PFSK-1 (cell line): ENCODE results near the gene MRPL39.

Source experiments
- FOXP2 ChIP-seq: optimal IDR thresholded peaks from 2 replicates; pipeline ENCODE3; 2011; ENCODE audit warnings: borderline replicate concordance, control low read depth, inconsistent platforms; ENCODE audit not compliant: insufficient read depth; ENCODE audit errors: extremely low read length, extremely low read depth
- POLR2AphosphoS5 ChIP-seq: IDR thresholded peaks from 2 replicates; pipeline ENCODE4 v1.6.1; 2012; ENCODE audit warnings: low read depth, mild to moderate bottlenecking, control low read depth, low read length, moderate library complexity
- REST ChIP-seq, 2 experiments: IDR thresholded peaks; 2 replicates each; pipeline versions ENCODE4 v1.6.1 to v1.8.0; 2011 to 2012; ENCODE audit warnings: low read depth in 2 of 2, low read length in 2 of 2, control low read depth in 1 of 2, inconsistent platforms in 1 of 2, mild to moderate bottlenecking in 1 of 2, moderate library complexity in 1 of 2; ENCODE audit not compliant: insufficient read depth in 1 of 2
- SIN3A ChIP-seq: IDR thresholded peaks from 2 replicates; pipeline ENCODE4 v1.6.1; 2012; ENCODE audit warnings: mild to moderate bottlenecking, low read length, moderate library complexity, borderline replicate concordance; ENCODE audit not compliant: insufficient read depth
- TAF1 ChIP-seq: IDR thresholded peaks from 2 replicates; pipeline ENCODE4 v1.6.1; 2012; ENCODE audit warnings: low read length, control low read depth, borderline replicate concordance; ENCODE audit not compliant: insufficient read depth

The MRPL39 gene

DNA sequence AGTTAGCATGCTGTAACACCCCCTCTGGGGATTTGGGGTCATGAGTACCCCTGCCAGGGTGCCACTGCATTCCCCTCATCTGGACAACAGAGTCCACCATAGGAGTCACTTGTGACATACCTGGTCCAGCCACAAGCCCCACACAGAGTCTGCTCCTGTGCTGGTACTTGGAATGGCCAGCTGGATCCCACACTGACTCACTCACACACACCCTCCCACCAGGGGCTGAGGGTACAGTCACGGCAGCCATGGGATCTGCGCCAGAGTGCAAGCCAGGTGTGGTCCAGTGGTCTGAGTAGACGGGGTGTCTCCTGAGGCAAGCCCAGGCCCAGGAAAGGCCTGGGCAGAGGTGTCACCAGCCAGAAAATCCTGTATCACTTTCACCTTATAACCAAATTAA, 67.7 kb downstream of the MRPL39 start:
- TF ChIP-seq SIN3A = no peak
- TF ChIP-seq FOXP2 = no peak

- TF ChIP-seq REST (IDR thresholded peaks at IDR 0.05; ENCODE audit: insufficient read depth in 1 of 2, low read depth in 2 of 2, low read length in 2 of 2) = no peak
- TF ChIP-seq POLR2AphosphoS5 = no peak
- TF ChIP-seq TAF1 = no peak
- TF ChIP-seq FOXP2 = no peak
- TF ChIP-seq SIN3A = no peak
Measured at GRCh38 chr21:25537174-25537573, 70.1 kb downstream of the MRPL39 start.

DNA sequence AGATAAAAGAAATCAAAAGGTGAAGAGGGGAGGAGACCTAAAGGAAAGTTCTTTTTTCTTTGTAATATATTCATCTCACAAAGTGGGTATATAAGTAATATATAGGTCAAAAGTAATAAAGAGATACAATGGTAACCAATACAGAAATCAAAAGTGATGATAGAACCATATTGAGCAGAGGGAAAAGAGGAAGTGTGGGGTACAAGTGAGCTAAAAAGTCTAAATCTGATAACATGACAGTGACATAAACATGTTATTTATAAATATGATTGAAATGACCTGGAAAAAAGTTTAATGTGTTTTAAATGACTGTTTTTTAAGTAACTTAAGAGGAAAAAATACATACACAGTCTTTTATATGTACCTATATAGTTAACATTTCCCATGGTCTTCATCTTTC, 70.5 kb downstream of the MRPL39 start:
- no peak for TF ChIP-seq TAF1
- TF ChIP-seq FOXP2 = no peak
- no peak for TF ChIP-seq POLR2AphosphoS5
- TF ChIP-seq REST (IDR thresholded peaks at IDR 0.05; ENCODE audit: insufficient read depth in 1 of 2, low read depth in 2 of 2, low read length in 2 of 2) = no peak
- TF ChIP-seq SIN3A = no peak

DNA sequence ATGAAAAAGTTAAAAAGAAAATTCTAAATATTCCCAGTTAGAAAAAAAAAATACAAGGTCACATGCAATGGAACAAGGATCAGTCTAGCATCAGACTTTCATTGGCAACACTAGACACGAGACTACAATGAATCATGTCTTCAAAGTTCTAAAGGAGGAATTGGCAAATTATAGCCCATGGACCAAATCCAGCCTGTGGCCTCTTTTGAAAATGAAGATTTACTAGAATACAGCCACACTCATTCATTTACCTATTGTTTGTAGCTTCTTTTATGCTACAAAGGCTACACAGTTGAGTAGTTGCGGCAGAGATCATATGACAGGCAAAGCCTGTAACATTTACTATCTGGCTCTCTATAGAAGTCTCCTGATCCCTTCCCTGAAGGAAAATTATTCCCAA, 71.4 kb downstream of the MRPL39 start:
- TF ChIP-seq FOXP2 = no peak
- TF ChIP-seq REST (IDR thresholded peaks at IDR 0.05; ENCODE audit: insufficient read depth in 1 of 2, low read depth in 2 of 2, low read length in 2 of 2) = no peak
- TF ChIP-seq TAF1 = no peak
- no peak for TF ChIP-seq POLR2AphosphoS5
- TF ChIP-seq SIN3A = no peak
